GM23248 (cell line): ENCODE measurements around the gene WDR82.
"Not testable (repeated sequence)": the region's sequence is repeated elsewhere in the genome, so short reads cannot be mapped to it uniquely, and the experiment has no call there.

Source experiments
- EZH2 ChIP-seq: fragments of 200-600 bp; sonication (generic); IDR thresholded peaks from 2 replicates; pipeline ENCODE4 v1.6.1; 2018; ENCODE audit warnings: antibody characterized with exemption, mild to moderate bottlenecking; ENCODE audit not compliant: insufficient read depth, poor library complexity, severe bottlenecking
- EZH2phosphoT487 ChIP-seq: fragments of 200-600 bp; sonication (generic); IDR thresholded peaks from 2 replicates; pipeline ENCODE4 v1.6.1; 2018; ENCODE audit warnings: antibody characterized with exemption, moderate library complexity, mild to moderate bottlenecking, low read depth; ENCODE audit not compliant: insufficient read depth

DNA sequence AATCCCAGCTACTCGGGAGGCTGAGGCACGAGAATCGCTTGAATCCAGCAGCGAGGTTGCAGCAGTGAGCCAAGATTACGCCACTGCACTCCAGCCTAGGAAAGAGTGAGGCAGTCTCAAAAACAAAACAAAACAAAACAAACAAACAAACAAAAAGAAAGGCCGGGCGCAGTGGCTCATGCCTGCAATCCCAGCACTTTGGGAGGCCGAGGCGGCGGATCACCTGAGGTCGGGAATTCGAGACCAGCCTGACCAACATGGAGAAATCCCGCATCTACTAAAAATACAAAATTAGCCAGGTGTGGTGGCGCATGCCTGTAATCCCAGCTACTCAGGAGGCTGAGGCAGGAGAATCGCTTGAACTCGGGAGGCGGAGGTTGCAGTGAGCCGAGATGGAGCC lies 3.7 kb downstream of the WDR82 start:
- not testable (repeated sequence) for TF ChIP-seq EZH2, EZH2phosphoT487
